PC-3 (cell line): Measurements from ENCODE around the gene CAST. TPM values are rescaled to one million over a fixed set of nuclear protein-coding genes. Genes with fewer than 3 reads are reported as not detected.

Experiments
- ATAC-seq: fragments of 200-7000 bp; cut with Tn5 transposase; 2 replicates; pipeline ENCODE4 v1.9.1; 2020; ENCODE audit warnings: mild to moderate bottlenecking, moderate library complexity
- BruUV-seq: library from RNA; stranded (reverse); fragments of 400-500 nt; replicated peaks from 2 replicates; lab custom pipeline; 2021; lab: Mats Ljungman, UMichigan
- CTCF ChIA-PET: fragments of 300-600 bp; sonication (Branson Sonifier 250); formaldehyde crosslinking; loops from one replicate; lab custom pipeline; 2022; ENCODE audit warnings: antibody characterized with exemption; lab: Charles Lee
- POLR2A ChIA-PET: fragments of 300-600 bp; sonication (Branson Sonifier 250); formaldehyde crosslinking; loops from one replicate; lab custom pipeline; 2022; ENCODE audit warnings: antibody characterized with exemption; ENCODE audit not compliant: unreplicated experiment; lab: Charles Lee
- DNase-seq: peaks from one replicate; pipeline ENCODE4 v3.0.0-alpha.2; 2015
- H2AFZ ChIP-seq: fragments of 300-600 bp; sonication (generic); 2 replicates; pipeline ENCODE4 v1.6.0; 2016; ENCODE audit warnings: antibody characterized with exemption, low read length
- H3F3A ChIP-seq: fragments of 300-600 bp; sonication (generic); one replicate; pipeline ENCODE4 v1.6.0; 2017; ENCODE audit warnings: antibody characterized with exemption, low read length, control low read depth, mild to moderate bottlenecking; ENCODE audit not compliant: unreplicated experiment
- H3K27ac ChIP-seq: fragments of 300-600 bp; sonication (generic); 2 replicates; pipeline ENCODE4 v1.5.1; 2016; ENCODE audit warnings: mild to moderate bottlenecking, low read length
- H3K27me3 ChIP-seq: fragments of 300-600 bp; sonication (generic); 2 replicates; pipeline ENCODE4 v1.6.1; 2016; ENCODE audit warnings: low read length, mixed read lengths
- H3K36me3 ChIP-seq: fragments of 300-600 bp; sonication (generic); 2 replicates; pipeline ENCODE4 v1.6.1; 2016; ENCODE audit warnings: low read depth, mixed run types, low read length, mixed read lengths
- H3K4me1 ChIP-seq: fragments of 300-600 bp; sonication (generic); 2 replicates; pipeline ENCODE4 v1.5.1; 2016; ENCODE audit warnings: low read length; ENCODE audit not compliant: insufficient read depth
- H3K4me2 ChIP-seq: fragments of 300-600 bp; sonication (generic); 2 replicates; pipeline ENCODE4 v1.6.0; 2016; ENCODE audit warnings: low read length
- H3K4me3 ChIP-seq: fragments of 300-600 bp; sonication (generic); 2 replicates; pipeline ENCODE4 v1.5.1; 2016; ENCODE audit warnings: mild to moderate bottlenecking, low read length, mixed read lengths
- H3K79me2 ChIP-seq: fragments of 300-600 bp; sonication (generic); 2 replicates; pipeline ENCODE4 v1.6.1; 2017; ENCODE audit warnings: low read length, mixed read lengths
- H3K9ac ChIP-seq: fragments of 300-600 bp; sonication (generic); 2 replicates; pipeline ENCODE4 v1.6.0; 2016; ENCODE audit warnings: mild to moderate bottlenecking, low read length
- H3K9me2 ChIP-seq: fragments of 300-600 bp; sonication (generic); replicated peaks from 2 replicates; pipeline ENCODE4 v1.6.1; 2016; ENCODE audit warnings: mixed run types, low read length, mixed read lengths
- H3K9me3 ChIP-seq: fragments of 300-600 bp; sonication (generic); 2 replicates; pipeline ENCODE4 v1.6.1; 2016; ENCODE audit warnings: low read length, mixed read lengths
- H4K20me1 ChIP-seq: fragments of 300-600 bp; sonication (generic); 2 replicates; pipeline ENCODE4 v1.6.1; 2016; ENCODE audit warnings: low read length, mixed read lengths
- EZH2 ChIP-seq: fragments of 300-600 bp; sonication (generic); IDR thresholded peaks from one replicate; pipeline ENCODE4 v1.6.1; 2017; ENCODE audit warnings: antibody characterized with exemption, mild to moderate bottlenecking, low read length; ENCODE audit not compliant: unreplicated experiment
- EZH2phosphoT487 ChIP-seq: fragments of 300-600 bp; sonication (generic); IDR thresholded peaks from 2 replicates; pipeline ENCODE4 v1.6.1; 2018; ENCODE audit warnings: mild to moderate bottlenecking, antibody characterized with exemption, low read length, borderline replicate concordance
- intact Hi-C: fragments of 100-400 bp; cut with micrococcal nuclease; formaldehyde crosslinking; loops from 2 replicates; pipeline ENCODE4 v1.9.0; 2023
- total RNA-seq: library from RNA; depleted of rRNA; stranded (reverse); fragments of >200 nt; gene quantifications from 2 replicates; pipeline ENCODE4 v1.2.3, GENCODE V29; 2014
- TF ChIP-seq, protein P1 (sequence below): fragments of 300-600 bp; sonication (generic); conservative IDR thresholded peaks from 2 replicates; pipeline ENCODE4 v1.5.1; 2017; ENCODE audit warnings: antibody characterized with exemption, low read depth, mild to moderate bottlenecking, low read length

The CAST gene
- total RNA-seq, 1 experiment from 2014 or later: 73.2 TPM

GRCh38 chr5:96649251-96649662, 12.9 kb upstream of the CAST start:
- DNase-seq (peak; percentile 42), ATAC-seq (peak; percentile 33)
- Histone ChIP-seq H3K36me3 (no peaks in the 10 kb centered on the region), H3K4me3 (no peak overlapping the region), H2AFZ (0 out of 2 replicates have a peak overlapping the region, but pooled peaks have one; percentile 5), H3K4me1 (peaks cover 43% of the 10 kb centered on the region), H3K79me2 (no peaks in the 10 kb centered on the region), H3K9ac (peak overlapping the region; percentile 69), H3K27ac (peak overlapping the region; percentile 93), H3K4me2 (peak overlapping the region; percentile 38), H3K9me2 (no peaks in the 10 kb centered on the region), H3F3A (no peaks in the 10 kb centered on the region), H3K9me3 (no peaks in the 10 kb centered on the region), H4K20me1 (no peaks in the 10 kb centered on the region), H3K27me3 (no peaks in the 10 kb centered on the region)
- no TSS peak for BruUV-seq
- CTCF ChIA-PET: no interaction called here
- POLR2A ChIA-PET: interaction anchor here (0.5 to 0.7 kb wide), 2 partner anchors 518 to 784 kb away, joined by 3 to 4 read pairs; no protein-coding TSS in a partner anchor
- intact Hi-C loops: no loop called here
- TF ChIP-seq, protein P1, sequence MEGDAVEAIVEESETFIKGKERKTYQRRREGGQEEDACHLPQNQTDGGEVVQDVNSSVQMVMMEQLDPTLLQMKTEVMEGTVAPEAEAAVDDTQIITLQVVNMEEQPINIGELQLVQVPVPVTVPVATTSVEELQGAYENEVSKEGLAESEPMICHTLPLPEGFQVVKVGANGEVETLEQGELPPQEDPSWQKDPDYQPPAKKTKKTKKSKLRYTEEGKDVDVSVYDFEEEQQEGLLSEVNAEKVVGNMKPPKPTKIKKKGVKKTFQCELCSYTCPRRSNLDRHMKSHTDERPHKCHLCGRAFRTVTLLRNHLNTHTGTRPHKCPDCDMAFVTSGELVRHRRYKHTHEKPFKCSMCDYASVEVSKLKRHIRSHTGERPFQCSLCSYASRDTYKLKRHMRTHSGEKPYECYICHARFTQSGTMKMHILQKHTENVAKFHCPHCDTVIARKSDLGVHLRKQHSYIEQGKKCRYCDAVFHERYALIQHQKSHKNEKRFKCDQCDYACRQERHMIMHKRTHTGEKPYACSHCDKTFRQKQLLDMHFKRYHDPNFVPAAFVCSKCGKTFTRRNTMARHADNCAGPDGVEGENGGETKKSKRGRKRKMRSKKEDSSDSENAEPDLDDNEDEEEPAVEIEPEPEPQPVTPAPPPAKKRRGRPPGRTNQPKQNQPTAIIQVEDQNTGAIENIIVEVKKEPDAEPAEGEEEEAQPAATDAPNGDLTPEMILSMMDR: no peak
- TF ChIP-seq EZH2phosphoT487 (no peak), EZH2 (no peak)

GRCh38 chr5:96649681-96650540, 12.3 kb upstream of the CAST start:
- DNase-seq: peak; percentile 48
- H3K4me3 ChIP-seq: no peak overlapping the region
- peaks cover 49% of the 10 kb centered on the region for H3K4me1 ChIP-seq
- peaks cover 4% of the 10 kb centered on the region for H3F3A ChIP-seq
- ChIA-PET POLR2A (interaction anchor here (0.5 kb wide), 1 partner anchor 517 kb away, joined by 3 read pairs; no protein-coding TSS in a partner anchor), CTCF (no interaction called here)
- H3K27ac ChIP-seq: peak overlapping the region; percentile 93
- peak overlapping the region; percentile 46 for H3K4me2 ChIP-seq
- intact Hi-C loops: no loop called here
- H3K79me2 ChIP-seq: no peaks in the 10 kb centered on the region
- 0 out of 2 replicates have a peak overlapping the region, but pooled peaks have one; percentile 5 for H2AFZ ChIP-seq
- no peaks in the 10 kb centered on the region for H3K27me3 ChIP-seq
- H3K9ac ChIP-seq: peak overlapping the region; percentile 69
- peak; percentile 65 for ATAC-seq
- H3K9me3 ChIP-seq: no peaks in the 10 kb centered on the region
- H3K36me3 ChIP-seq: no peaks in the 10 kb centered on the region
- H4K20me1 ChIP-seq: no peaks in the 10 kb centered on the region
- no peaks in the 10 kb centered on the region for H3K9me2 ChIP-seq
- TF ChIP-seq EZH2phosphoT487: no peak
- TF ChIP-seq, protein P1: no peak
- TF ChIP-seq EZH2: no peak
- BruUV-seq: no TSS peak

DNA sequence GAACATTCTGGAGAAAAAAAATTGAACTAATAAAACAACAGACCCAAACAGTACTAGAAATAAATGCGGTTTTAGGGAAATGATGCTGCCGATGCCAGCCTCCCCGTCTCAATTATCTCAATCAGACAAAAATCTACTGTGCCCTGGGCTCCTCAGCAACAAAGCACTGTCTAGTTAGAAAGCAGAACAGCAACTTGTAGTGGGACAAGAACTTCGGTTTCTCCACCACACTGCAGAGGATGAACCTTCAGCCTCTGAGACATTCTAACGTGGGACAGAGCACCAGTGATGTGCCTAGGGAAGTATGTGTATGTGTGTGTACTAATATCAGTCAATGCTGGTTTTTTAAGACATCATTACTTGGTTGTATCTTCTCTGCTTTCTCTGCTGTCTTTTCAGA, 11.1 kb upstream of the CAST start:
- H3K27me3 ChIP-seq: no peaks in the 10 kb centered on the region
- peaks cover 61% of the 10 kb centered on the region for H3K4me1 ChIP-seq
- H3K4me2 ChIP-seq: no peak overlapping the region
- peaks cover 9% of the 10 kb centered on the region for H3F3A ChIP-seq
- intact Hi-C loops: no loop called here
- no peaks in the 10 kb centered on the region for H3K36me3 ChIP-seq
- DNase-seq: no peak
- no peak for ATAC-seq
- no peak overlapping the region for H3K9ac ChIP-seq
- H2AFZ ChIP-seq: no peak overlapping the region
- H3K79me2 ChIP-seq: no peaks in the 10 kb centered on the region
- no peak overlapping the region for H3K4me3 ChIP-seq
- no peaks in the 10 kb centered on the region for H4K20me1 ChIP-seq
- no peak for TF ChIP-seq EZH2phosphoT487
- no peak for TF ChIP-seq EZH2
- TF ChIP-seq, protein P1: no peak
- ChIA-PET POLR2A (no interaction called here), CTCF (no interaction called here)
- H3K9me2 ChIP-seq: no peaks in the 10 kb centered on the region
- H3K9me3 ChIP-seq: no peaks in the 10 kb centered on the region
- peak overlapping the region; percentile 93 for H3K27ac ChIP-seq
- BruUV-seq: no TSS peak
